Dendritic cell treated with granulocyte-macrophage colony-stimulating factor and Interleukin-4, amounts not matched to agents 40 ng/mL and 50 ng/mL, for 4 days (primary cell): ENCODE measurements around the gene RAD54L.
"Not testable (repeated sequence)": the region's sequence is repeated elsewhere in the genome, so short reads cannot be mapped to it uniquely, and the experiment has no call there.

Experiments
- H3K27ac Mint-ChIP-seq: one replicate; pipeline ENCODE4 v1.8.0; 2022; ENCODE audit warnings: mild to moderate bottlenecking, mixed read lengths
- H3K27me3 Mint-ChIP-seq: one replicate; pipeline ENCODE4 v1.8.0; 2022; ENCODE audit warnings: mild to moderate bottlenecking, mixed read lengths
- H3K36me3 Mint-ChIP-seq: one replicate; pipeline ENCODE4 v1.8.0; 2022; ENCODE audit warnings: low read depth, mixed read lengths
- H3K4me1 Mint-ChIP-seq: one replicate; pipeline ENCODE4 v1.8.0; 2022; ENCODE audit warnings: low read depth, mixed read lengths
- H3K4me3 Mint-ChIP-seq: one replicate; pipeline ENCODE4 v1.8.0; 2022; ENCODE audit warnings: mild to moderate bottlenecking, moderate library complexity, mixed read lengths
- H3K9me3 Mint-ChIP-seq: one replicate; pipeline ENCODE4 v1.8.0; 2022; ENCODE audit warnings: mixed read lengths
- intact Hi-C: fragments of 100-400 bp; cut with micrococcal nuclease; formaldehyde crosslinking; loops from one replicate; pipeline ENCODE4 v1.15.0; 2022

The RAD54L gene

GRCh38 chr1:46303872-46304326 is 56.3 kb downstream of the RAD54L start:
- peaks cover 59% of the 10 kb centered on the region for H3K4me1 Mint-ChIP-seq
- no peaks in the 10 kb centered on the region for H3K9me3 Mint-ChIP-seq
- H3K36me3 Mint-ChIP-seq: peaks cover 63% of the 10 kb centered on the region
- no peaks in the 10 kb centered on the region for H3K27me3 Mint-ChIP-seq
- peak overlapping the region; percentile 99 for H3K27ac Mint-ChIP-seq
- H3K4me3 Mint-ChIP-seq: peak overlapping the region; percentile 99
- intact Hi-C loops: loop anchor here (2.0 to 5.0 kb wide), 2 partner anchors 38 to 57 kb away; partner anchors contain the start of genes NSUN4 and RAD54L

- no peaks in the 10 kb centered on the region for H3K9me3 Mint-ChIP-seq
- no peaks in the 10 kb centered on the region for H3K27me3 Mint-ChIP-seq
- no peak overlapping the region for H3K27ac Mint-ChIP-seq
- H3K4me1 Mint-ChIP-seq: peaks cover 54% of the 10 kb centered on the region
- no peak overlapping the region for H3K4me3 Mint-ChIP-seq
- H3K36me3 Mint-ChIP-seq: peaks cover 81% of the 10 kb centered on the region
- intact Hi-C loops: no loop called here
Measured at GRCh38 chr1:46306159-46306530, 58.6 kb downstream of the RAD54L start.

DNA sequence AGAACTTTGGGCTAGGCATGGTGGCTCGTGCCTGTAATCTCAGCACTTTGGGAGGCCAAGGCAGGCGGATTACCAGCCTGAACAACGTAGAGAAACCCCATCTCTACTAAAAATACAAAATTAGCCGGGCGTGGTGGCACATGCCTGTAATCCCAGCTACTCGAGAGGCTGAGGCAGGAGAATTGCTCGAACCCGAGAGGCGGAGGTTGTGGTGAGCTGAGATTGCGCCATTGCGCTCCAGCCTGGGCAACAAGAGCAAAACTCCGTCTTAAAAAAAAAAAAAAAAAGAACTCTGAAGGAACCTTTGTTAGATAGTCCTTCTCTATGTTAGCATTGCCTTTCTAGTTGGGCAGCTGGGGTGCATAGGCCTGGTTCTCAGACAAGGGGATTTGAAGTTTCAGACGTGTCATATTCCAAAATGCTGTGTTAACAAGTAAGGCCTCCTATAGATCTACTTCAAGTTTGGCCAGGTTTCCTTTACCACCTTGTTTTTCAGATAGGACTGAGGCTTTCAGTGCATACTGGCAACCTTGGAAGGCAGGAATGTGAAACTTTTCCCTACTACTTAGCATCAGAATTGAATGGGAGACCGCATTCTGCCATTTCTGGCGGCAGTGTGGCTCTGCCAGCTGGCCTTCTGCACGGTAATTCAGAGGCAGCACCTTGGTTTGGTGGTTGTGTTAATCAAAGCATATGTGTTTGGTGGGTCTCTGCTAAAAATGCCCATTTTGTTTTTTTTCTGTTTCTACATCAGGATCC is 62.0 kb downstream of the RAD54L start:
- Mint-ChIP-seq H3K4me1 (peaks cover 39% of the 10 kb centered on the region), H3K27me3 (no peaks in the 10 kb centered on the region), H3K9me3 (no peaks in the 10 kb centered on the region), H3K4me3 (no peak overlapping the region), H3K27ac (peak overlapping the region; percentile 5), H3K36me3 (peaks cover 83% of the 10 kb centered on the region)
- intact Hi-C loops: no loop called here

DNA sequence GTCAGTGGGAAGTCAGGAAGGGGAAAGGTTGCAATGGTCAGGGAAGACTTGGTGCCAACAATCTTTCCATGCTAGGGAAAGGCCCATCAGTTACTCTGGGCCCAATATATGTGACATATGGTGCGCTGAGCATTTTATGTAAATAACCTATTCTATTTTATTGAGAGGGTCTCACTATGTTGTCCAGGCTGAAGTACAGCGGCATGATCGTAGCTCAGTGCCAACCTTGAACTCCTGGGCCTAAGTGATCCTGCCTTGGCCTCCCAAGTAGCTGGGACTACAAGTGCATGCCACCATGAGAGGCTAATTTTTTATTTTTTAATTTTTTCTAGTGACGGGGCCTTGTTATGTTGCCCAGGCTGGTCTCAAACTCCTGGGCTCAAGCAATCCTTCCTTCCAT is 62.8 kb downstream of the RAD54L start:
- intact Hi-C loops: no loop called here
- Mint-ChIP-seq H3K4me1 (peaks cover 35% of the 10 kb centered on the region), H3K27me3 (no peaks in the 10 kb centered on the region), H3K4me3 (no peak overlapping the region), H3K27ac (no peak overlapping the region), H3K9me3 (no peaks in the 10 kb centered on the region), H3K36me3 (peaks cover 91% of the 10 kb centered on the region)

- H3K27ac Mint-ChIP-seq: no peak overlapping the region
- H3K9me3 Mint-ChIP-seq: no peaks in the 10 kb centered on the region
- H3K27me3 Mint-ChIP-seq: no peaks in the 10 kb centered on the region
- intact Hi-C loops: no loop called here
- H3K4me3 Mint-ChIP-seq: no peak overlapping the region
- H3K4me1 Mint-ChIP-seq: no peaks in the 10 kb centered on the region
- peaks cover 77% of the 10 kb centered on the region for H3K36me3 Mint-ChIP-seq
Measured at GRCh38 chr1:46315669-46316403, 68.3 kb downstream of the RAD54L start.

GRCh38 chr1:46317323-46317722 is 69.8 kb downstream of the RAD54L start:
- Mint-ChIP-seq H3K36me3 (peaks cover 62% of the 10 kb centered on the region), H3K27me3 (no peaks in the 10 kb centered on the region), H3K27ac (no peak overlapping the region), H3K9me3 (no peaks in the 10 kb centered on the region), H3K4me1 (no peaks in the 10 kb centered on the region), H3K4me3 (no peak overlapping the region)
- intact Hi-C loops: no loop called here

DNA sequence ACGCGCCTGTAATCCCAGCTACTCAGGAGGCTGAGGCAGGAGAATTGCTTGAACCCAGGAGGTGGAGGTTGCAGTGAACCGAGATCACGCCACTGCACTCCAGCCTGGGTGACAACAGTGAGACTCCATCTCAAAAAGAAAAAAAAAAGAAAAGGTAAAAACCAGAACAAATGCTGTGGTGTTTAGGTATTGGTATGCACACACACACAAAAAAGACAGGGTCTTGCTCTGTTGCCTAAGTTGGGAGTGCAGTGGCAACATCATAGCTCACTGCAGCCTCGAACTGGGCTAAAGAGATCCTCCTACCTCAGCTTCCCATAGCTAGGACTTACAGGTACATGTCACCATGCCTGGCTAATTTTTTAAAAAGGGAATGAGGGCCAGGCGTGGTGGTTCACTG is 71.7 kb downstream of the RAD54L start:
- H3K4me1 Mint-ChIP-seq, H3K9me3 Mint-ChIP-seq, H3K27ac Mint-ChIP-seq, intact Hi-C loops, H3K4me3 Mint-ChIP-seq, H3K27me3 Mint-ChIP-seq: not testable (repeated sequence)
- peaks cover 42% of the 10 kb centered on the region for H3K36me3 Mint-ChIP-seq

DNA sequence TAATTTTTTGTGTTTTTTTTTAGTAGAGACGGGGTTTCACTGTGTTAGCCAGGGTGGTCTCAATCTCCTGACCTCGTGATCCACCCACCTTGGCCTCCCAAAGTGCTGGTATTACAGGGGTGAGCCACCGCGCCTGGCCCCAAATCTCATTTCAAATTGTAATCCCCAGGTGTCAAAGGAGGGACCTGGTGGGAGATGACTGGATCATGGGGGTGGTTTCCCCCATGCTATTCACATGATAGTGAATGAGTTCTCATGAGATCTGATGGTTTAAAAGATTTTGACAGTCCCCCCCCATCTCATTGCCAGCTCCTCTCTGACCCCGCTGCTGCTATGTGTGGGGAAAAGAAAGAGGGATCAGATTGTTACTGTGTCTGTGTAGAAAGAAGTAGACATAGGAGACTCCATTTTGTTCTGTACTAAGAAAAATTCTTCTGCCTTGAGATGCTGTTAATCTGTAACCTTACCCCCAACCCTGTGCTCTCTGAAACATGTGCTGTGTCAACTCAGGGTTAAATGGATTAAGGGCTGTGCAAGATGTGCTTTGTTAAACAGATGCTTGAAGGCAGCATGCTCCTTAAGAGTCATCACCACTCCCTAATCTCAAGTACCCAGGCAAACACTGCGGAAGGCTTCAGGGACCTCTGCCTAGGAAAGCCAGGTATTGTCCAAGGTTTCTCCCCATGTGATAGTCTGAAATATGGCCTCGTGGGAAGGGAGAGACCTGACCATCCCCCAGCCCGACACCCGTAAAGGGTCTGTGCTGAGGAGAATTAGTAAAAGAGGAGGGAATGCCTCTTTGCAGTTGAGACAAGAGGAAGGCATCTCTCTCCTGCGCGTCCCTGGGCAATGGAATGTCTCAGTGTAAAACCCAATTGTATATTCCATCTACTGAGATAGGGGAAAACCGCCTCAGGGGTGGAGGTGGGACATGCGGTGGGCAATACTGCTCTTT is 72.7 kb downstream of the RAD54L start:
- peaks cover 33% of the 10 kb centered on the region for H3K36me3 Mint-ChIP-seq
- H3K27ac Mint-ChIP-seq, H3K9me3 Mint-ChIP-seq, intact Hi-C loops, H3K4me3 Mint-ChIP-seq, H3K27me3 Mint-ChIP-seq, H3K4me1 Mint-ChIP-seq: not testable (repeated sequence)

DNA sequence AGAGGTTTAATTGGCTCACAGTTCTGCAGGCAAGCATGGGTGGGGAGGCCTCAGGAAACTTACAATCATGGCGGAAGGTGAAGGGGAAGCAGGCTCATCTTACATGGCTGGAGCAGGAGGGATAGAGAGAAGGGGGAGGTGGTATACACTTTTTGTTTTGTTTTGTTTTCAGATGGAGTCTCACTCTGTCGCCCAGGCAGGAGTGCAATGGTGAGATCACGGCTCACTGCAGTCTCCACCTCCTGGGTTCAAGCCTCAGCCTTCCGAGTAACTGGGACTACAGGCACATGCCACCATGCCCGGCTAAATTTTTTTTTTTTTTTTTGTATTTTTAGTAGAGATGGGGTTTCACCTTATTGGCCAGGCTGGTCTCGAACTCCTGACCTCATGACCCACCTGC is 74.6 kb downstream of the RAD54L start:
- H3K4me3 Mint-ChIP-seq, H3K27ac Mint-ChIP-seq, intact Hi-C loops, H3K9me3 Mint-ChIP-seq, H3K4me1 Mint-ChIP-seq, H3K27me3 Mint-ChIP-seq: not testable (repeated sequence)
- H3K36me3 Mint-ChIP-seq: peaks cover 14% of the 10 kb centered on the region

DNA sequence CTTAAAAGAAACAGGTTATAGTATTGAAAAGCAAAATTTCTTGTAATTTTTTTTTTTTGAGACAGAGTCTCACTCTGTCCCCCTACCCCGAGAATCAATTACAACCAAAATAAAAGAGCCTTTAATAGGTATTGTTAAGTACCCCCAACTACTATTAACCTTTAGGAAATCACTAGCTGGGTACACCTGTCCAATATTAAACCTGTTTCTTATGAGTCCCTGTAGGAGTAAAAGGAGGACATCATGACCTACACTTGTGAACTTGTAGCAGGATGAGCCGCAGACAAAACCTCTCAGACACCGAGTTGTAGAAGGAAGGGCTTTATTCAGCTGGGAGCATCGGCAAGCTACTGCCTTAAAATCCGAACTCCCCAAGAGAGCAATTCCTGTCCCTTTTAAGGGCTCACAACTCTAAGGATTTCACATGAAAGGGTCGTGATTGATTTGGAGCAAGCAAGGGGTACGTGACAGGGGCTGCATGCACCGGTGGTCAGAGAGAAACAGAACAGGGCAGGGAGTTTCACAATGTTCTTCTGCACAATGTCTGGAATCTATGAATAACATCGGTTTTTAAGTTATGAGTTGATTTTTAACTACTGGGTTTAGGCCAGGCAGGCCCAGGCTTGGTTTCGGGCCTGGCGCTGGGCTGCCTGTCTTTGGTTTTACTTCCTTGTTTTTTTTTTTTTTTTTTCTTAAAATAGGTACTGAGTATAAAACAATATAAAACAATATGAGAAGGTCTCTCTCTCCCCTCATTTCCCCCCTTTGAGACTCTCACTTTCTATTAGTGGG is 77.9 kb downstream of the RAD54L start:
- H3K27me3 Mint-ChIP-seq, H3K9me3 Mint-ChIP-seq, H3K36me3 Mint-ChIP-seq, H3K4me3 Mint-ChIP-seq, intact Hi-C loops, H3K4me1 Mint-ChIP-seq: not testable (repeated sequence)
- peak overlapping the region; percentile 75 for H3K27ac Mint-ChIP-seq
